ENCODE results near the gene C12orf42.

C12orf42 gene

GRCh38 chr12:103519632-103520031 is 23.9 kb upstream of the C12orf42 start:
- H3K4me3 ChIP-seq (ENCODE audit: insufficient read depth, low read depth, low read length, poor library complexity, severe bottlenecking) = no peak overlapping the region
- H3K36me3 ChIP-seq (ENCODE audit: control insufficient read depth, insufficient read depth, low read length) = no peaks in the 10 kb centered on the region
- no peaks in the 10 kb centered on the region for H3K27me3 ChIP-seq (replicated peaks; ENCODE audit: control insufficient read depth, insufficient read depth, low read length, poor library complexity, severe bottlenecking)
- H3K9me3 ChIP-seq (ENCODE audit: control insufficient read depth, low read length) = no peaks in the 10 kb centered on the region
- no peak overlapping the region for H3K27ac ChIP-seq (ENCODE audit: insufficient read depth, low read length, poor library complexity, severe bottlenecking)
- no peak for DNase-seq
- no peaks in the 10 kb centered on the region for H3K4me1 ChIP-seq (ENCODE audit: control insufficient read depth, insufficient read depth, low read length, poor library complexity, severe bottlenecking)

- Histone ChIP-seq H3K4me3 (ENCODE audit: insufficient read depth, low read depth, low read length, poor library complexity, severe bottlenecking) (no peak overlapping the region), H3K36me3 (ENCODE audit: control insufficient read depth, insufficient read depth, low read length) (no peaks in the 10 kb centered on the region), H3K27ac (ENCODE audit: insufficient read depth, low read length, poor library complexity, severe bottlenecking) (no peak overlapping the region), H3K4me1 (ENCODE audit: control insufficient read depth, insufficient read depth, low read length, poor library complexity, severe bottlenecking) (no peaks in the 10 kb centered on the region), H3K9me3 (ENCODE audit: control insufficient read depth, low read length) (no peaks in the 10 kb centered on the region), H3K27me3 (replicated peaks; ENCODE audit: control insufficient read depth, insufficient read depth, low read length, poor library complexity, severe bottlenecking) (no peaks in the 10 kb centered on the region)
- no peak for DNase-seq
Observed at GRCh38 chr12:103518899-103519298, 23.1 kb upstream of the C12orf42 start.

- Histone ChIP-seq H3K36me3 (ENCODE audit: control insufficient read depth, insufficient read depth, low read length) (no peaks in the 10 kb centered on the region), H3K27ac (ENCODE audit: insufficient read depth, low read length, poor library complexity, severe bottlenecking) (no peak overlapping the region), H3K27me3 (replicated peaks; ENCODE audit: control insufficient read depth, insufficient read depth, low read length, poor library complexity, severe bottlenecking) (no peaks in the 10 kb centered on the region), H3K4me3 (ENCODE audit: insufficient read depth, low read depth, low read length, poor library complexity, severe bottlenecking) (no peak overlapping the region), H3K4me1 (ENCODE audit: control insufficient read depth, insufficient read depth, low read length, poor library complexity, severe bottlenecking) (no peaks in the 10 kb centered on the region), H3K9me3 (ENCODE audit: control insufficient read depth, low read length) (no peaks in the 10 kb centered on the region)
- no peak for DNase-seq
Observed at GRCh38 chr12:103517161-103517560, 21.4 kb upstream of the C12orf42 start.

DNA sequence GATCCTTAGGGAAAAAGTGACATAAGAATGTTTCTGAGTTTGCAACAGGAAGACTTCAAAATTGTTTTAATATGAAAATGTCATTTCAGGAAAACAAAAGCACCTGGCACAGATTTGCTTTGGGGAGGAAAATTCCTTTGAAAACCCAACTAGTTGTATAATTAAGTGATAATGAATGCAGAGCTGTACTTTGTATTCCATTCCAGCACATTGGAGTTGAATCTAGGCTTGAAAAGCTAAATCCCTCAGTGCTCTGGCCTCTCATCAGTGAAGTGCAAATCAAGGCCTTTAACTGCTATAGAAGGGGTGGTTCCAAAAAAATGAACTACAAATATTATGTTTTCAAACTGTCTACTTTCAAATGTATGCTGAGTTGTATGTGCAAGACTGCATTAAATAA is 19.6 kb upstream of the C12orf42 start:
- Histone ChIP-seq H3K27me3 (replicated peaks; ENCODE audit: control insufficient read depth, insufficient read depth, low read length, poor library complexity, severe bottlenecking) (no peaks in the 10 kb centered on the region), H3K36me3 (ENCODE audit: control insufficient read depth, insufficient read depth, low read length) (no peaks in the 10 kb centered on the region), H3K4me1 (ENCODE audit: control insufficient read depth, insufficient read depth, low read length, poor library complexity, severe bottlenecking) (no peaks in the 10 kb centered on the region), H3K4me3 (ENCODE audit: insufficient read depth, low read depth, low read length, poor library complexity, severe bottlenecking) (no peak overlapping the region), H3K9me3 (ENCODE audit: control insufficient read depth, low read length) (no peaks in the 10 kb centered on the region), H3K27ac (ENCODE audit: insufficient read depth, low read length, poor library complexity, severe bottlenecking) (no peak overlapping the region)
- no peak for DNase-seq

- no peak for DNase-seq
- Histone ChIP-seq H3K27ac (ENCODE audit: insufficient read depth, low read length, poor library complexity, severe bottlenecking) (no peak overlapping the region), H3K9me3 (ENCODE audit: control insufficient read depth, low read length) (no peaks in the 10 kb centered on the region), H3K4me1 (ENCODE audit: control insufficient read depth, insufficient read depth, low read length, poor library complexity, severe bottlenecking) (no peaks in the 10 kb centered on the region), H3K4me3 (ENCODE audit: insufficient read depth, low read depth, low read length, poor library complexity, severe bottlenecking) (no peak overlapping the region), H3K27me3 (replicated peaks; ENCODE audit: control insufficient read depth, insufficient read depth, low read length, poor library complexity, severe bottlenecking) (no peaks in the 10 kb centered on the region), H3K36me3 (ENCODE audit: control insufficient read depth, insufficient read depth, low read length) (no peaks in the 10 kb centered on the region)
Observed at GRCh38 chr12:103513875-103514274, 18.1 kb upstream of the C12orf42 start.

DNA sequence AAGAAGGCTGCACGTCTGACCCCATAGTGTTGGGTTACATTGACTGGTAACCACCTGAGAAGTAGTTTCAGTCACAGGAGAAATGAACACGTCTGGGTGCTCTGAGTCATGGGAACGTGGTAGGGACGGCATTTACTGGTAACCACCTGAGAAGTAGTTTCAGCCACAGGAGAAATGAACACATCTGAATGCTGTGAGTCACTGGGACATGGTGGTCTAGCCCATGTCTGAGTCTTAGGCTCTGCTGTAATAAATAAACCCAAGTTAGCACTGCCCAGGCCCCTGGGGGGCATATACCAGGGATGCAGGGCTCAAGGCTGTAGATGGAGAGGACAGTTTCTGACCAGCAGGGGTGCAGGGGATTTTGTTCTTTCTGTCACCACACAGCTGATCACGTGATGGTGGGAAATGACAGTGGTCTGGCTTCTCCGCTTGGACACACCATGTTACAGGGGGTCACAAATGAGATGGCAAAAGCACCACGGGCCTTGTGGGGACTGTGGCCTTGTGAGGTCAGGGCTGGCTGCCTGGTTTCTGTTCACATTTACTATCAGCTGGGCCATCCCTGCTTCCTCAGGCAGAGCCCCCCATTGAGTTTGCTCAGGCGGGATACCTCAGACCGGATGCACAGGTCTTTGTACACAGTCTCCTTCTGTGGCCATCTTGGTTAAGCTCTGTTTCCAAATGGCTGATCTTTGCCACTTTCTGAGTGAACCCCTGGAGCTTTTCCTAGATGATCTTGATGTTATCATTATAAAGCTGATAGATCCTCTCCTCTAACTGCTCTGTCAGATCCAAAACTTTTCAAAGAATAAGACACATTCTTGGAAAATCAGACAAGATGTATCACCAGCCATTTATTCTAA is 9.8 kb upstream of the C12orf42 start:
- no peaks in the 10 kb centered on the region for H3K9me3 ChIP-seq (ENCODE audit: control insufficient read depth, low read length)
- H3K27ac ChIP-seq (ENCODE audit: insufficient read depth, low read length, poor library complexity, severe bottlenecking) = no peak overlapping the region
- no peaks in the 10 kb centered on the region for H3K36me3 ChIP-seq (ENCODE audit: control insufficient read depth, insufficient read depth, low read length)
- H3K4me1 ChIP-seq (ENCODE audit: control insufficient read depth, insufficient read depth, low read length, poor library complexity, severe bottlenecking) = no peaks in the 10 kb centered on the region
- no peaks in the 10 kb centered on the region for H3K27me3 ChIP-seq (replicated peaks; ENCODE audit: control insufficient read depth, insufficient read depth, low read length, poor library complexity, severe bottlenecking)
- no peak overlapping the region for H3K4me3 ChIP-seq (ENCODE audit: insufficient read depth, low read depth, low read length, poor library complexity, severe bottlenecking)
- DNase-seq = no peak

GRCh38 chr12:103504606-103505005 is 8.8 kb upstream of the C12orf42 start:
- H3K36me3 ChIP-seq (ENCODE audit: control insufficient read depth, insufficient read depth, low read length) = no peaks in the 10 kb centered on the region
- H3K27ac ChIP-seq (ENCODE audit: insufficient read depth, low read length, poor library complexity, severe bottlenecking) = no peak overlapping the region
- H3K4me3 ChIP-seq (ENCODE audit: insufficient read depth, low read depth, low read length, poor library complexity, severe bottlenecking) = no peak overlapping the region

GRCh38 chr12:103503546-103504480 is 8.0 kb upstream of the C12orf42 start:
- H3K36me3 ChIP-seq (ENCODE audit: control insufficient read depth, insufficient read depth, low read length) = no peaks in the 10 kb centered on the region
- peak; percentile 13 to 36 (median 22) for DNase-seq
- no peaks in the 10 kb centered on the region for H3K9me3 ChIP-seq (ENCODE audit: control insufficient read depth, low read length)
- H3K27me3 ChIP-seq (replicated peaks; ENCODE audit: control insufficient read depth, insufficient read depth, low read length, poor library complexity, severe bottlenecking) = no peaks in the 10 kb centered on the region
- H3K4me3 ChIP-seq (ENCODE audit: insufficient read depth, low read depth, low read length, poor library complexity, severe bottlenecking) = no peak overlapping the region
- no peaks in the 10 kb centered on the region for H3K4me1 ChIP-seq (ENCODE audit: control insufficient read depth, insufficient read depth, low read length, poor library complexity, severe bottlenecking)
- H3K27ac ChIP-seq (ENCODE audit: insufficient read depth, low read length, poor library complexity, severe bottlenecking) = no peak overlapping the region

More at GRCh38 chr12:103504606-103505005, 8.8 kb upstream of the C12orf42 start:
- no peaks in the 10 kb centered on the region for H3K27me3 ChIP-seq (replicated peaks; ENCODE audit: control insufficient read depth, insufficient read depth, low read length, poor library complexity, severe bottlenecking)
- no peaks in the 10 kb centered on the region for H3K4me1 ChIP-seq (ENCODE audit: control insufficient read depth, insufficient read depth, low read length, poor library complexity, severe bottlenecking)
- no peaks in the 10 kb centered on the region for H3K9me3 ChIP-seq (ENCODE audit: control insufficient read depth, low read length)
- DNase-seq = no peak

DNA sequence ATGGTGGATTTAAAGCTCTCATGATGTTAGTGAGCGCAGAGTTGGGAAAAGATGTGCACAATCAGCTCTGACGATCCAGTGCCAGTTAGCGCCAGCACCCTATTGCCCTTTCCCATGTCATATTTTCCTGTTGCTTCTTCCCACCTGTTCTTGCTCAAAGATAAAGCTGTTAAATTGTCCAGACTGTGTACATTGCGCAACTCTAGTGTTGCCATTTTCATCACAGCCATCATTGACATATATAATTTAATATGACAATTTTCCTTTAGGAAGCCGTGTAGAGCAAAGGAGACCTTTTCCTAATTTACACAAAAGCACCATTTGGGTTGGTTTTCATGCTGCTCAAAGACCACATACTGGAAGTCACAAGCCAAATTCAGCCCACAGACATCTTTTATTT is 5.7 kb upstream of the C12orf42 start:
- Histone ChIP-seq H3K4me1 (ENCODE audit: control insufficient read depth, insufficient read depth, low read length, poor library complexity, severe bottlenecking) (no peaks in the 10 kb centered on the region), H3K9me3 (ENCODE audit: control insufficient read depth, low read length) (no peaks in the 10 kb centered on the region), H3K27ac (ENCODE audit: insufficient read depth, low read length, poor library complexity, severe bottlenecking) (no peak overlapping the region), H3K27me3 (replicated peaks; ENCODE audit: control insufficient read depth, insufficient read depth, low read length, poor library complexity, severe bottlenecking) (no peaks in the 10 kb centered on the region), H3K4me3 (ENCODE audit: insufficient read depth, low read depth, low read length, poor library complexity, severe bottlenecking) (no peak overlapping the region), H3K36me3 (ENCODE audit: control insufficient read depth, insufficient read depth, low read length) (no peaks in the 10 kb centered on the region)
- no peak for DNase-seq

DNA sequence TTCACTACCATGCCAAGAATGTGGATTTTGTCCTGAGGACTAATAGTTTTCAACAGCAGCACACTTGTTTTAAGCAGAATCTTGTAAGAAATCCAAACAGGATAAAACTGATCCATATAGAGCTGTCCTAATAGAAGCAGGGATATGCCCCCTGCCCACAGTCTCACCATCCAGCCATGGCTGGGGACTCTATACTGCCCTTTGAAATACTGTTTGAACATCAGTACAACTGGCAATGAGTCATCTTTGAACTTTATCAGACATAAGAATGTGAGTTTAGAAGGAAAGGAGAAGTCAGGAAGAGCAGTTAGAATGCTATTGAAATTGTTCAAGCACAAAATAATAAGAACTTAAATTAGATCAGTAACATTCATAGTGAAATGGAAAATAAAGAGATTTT is 3.8 kb upstream of the C12orf42 start:
- Histone ChIP-seq H3K36me3 (ENCODE audit: control insufficient read depth, insufficient read depth, low read length) (no peaks in the 10 kb centered on the region), H3K4me3 (ENCODE audit: insufficient read depth, low read depth, low read length, poor library complexity, severe bottlenecking) (no peak overlapping the region), H3K27ac (ENCODE audit: insufficient read depth, low read length, poor library complexity, severe bottlenecking) (no peak overlapping the region), H3K27me3 (replicated peaks; ENCODE audit: control insufficient read depth, insufficient read depth, low read length, poor library complexity, severe bottlenecking) (no peaks in the 10 kb centered on the region), H3K9me3 (ENCODE audit: control insufficient read depth, low read length) (no peaks in the 10 kb centered on the region), H3K4me1 (ENCODE audit: control insufficient read depth, insufficient read depth, low read length, poor library complexity, severe bottlenecking) (peaks cover 9% of the 10 kb centered on the region)
- no peak for DNase-seq

Measured in effector memory CD4-positive, alpha-beta T cell (primary cell).